HCT116 (cell line): Measurements from ENCODE around the gene F13A1. TPM values are rescaled to one million over a fixed set of nuclear protein-coding genes. Genes with fewer than 3 reads are reported as not detected.

Experiments used
- ATAC-seq: fragments of 200-7000 bp; cut with Tn5 transposase; 2 replicates; pipeline ENCODE4 v1.9.1; 2020; ENCODE audit warnings: mild to moderate bottlenecking, moderate library complexity
- BruUV-seq: library from RNA; stranded (reverse); fragments of 400-500 nt; replicated peaks from 2 replicates; lab custom pipeline; 2021; lab: Mats Ljungman, UMichigan
- CTCF ChIA-PET: fragments of 300-600 bp; sonication (Branson Sonifier 250); formaldehyde crosslinking; loops from one replicate; lab custom pipeline; 2021; ENCODE audit warnings: antibody characterized with exemption; lab: Charles Lee
- POLR2A ChIA-PET: fragments of 300-600, 350-600 bp; sonication (Branson Sonifier 250); formaldehyde crosslinking; loops from one replicate; lab custom pipeline; 2021; ENCODE audit warnings: antibody characterized with exemption; lab: Charles Lee
- RAD21 ChIA-PET, 2 experiments: fragments of 300-600 bp; sonication (Branson Sonifier 250); formaldehyde crosslinking; loops; one replicate each; lab custom pipeline; 2023; ENCODE audit warnings: low total read pairs in 2 of 2; ENCODE audit not compliant: uncharacterized antibody in 2 of 2, unreplicated experiment in 2 of 2, low non-redundant PET in 1 of 2; lab: Charles Lee
- DNase-seq: peaks from one replicate; pipeline ENCODE4 v3.0.0-alpha.2; 2010; ENCODE audit warnings: low read depth, low spot score
- H2AFZ ChIP-seq: fragments of 200-600 bp; shearing (Covaris generic), sonication (generic); 2 replicates; pipeline ENCODE4 v1.6.1; 2017; ENCODE audit warnings: low read depth, mixed run types, mixed read lengths, antibody characterized with exemption, low read length; ENCODE audit not compliant: poor library complexity, severe bottlenecking
- H3K27ac ChIP-seq: 2 replicates; pipeline ENCODE4 v1.5.1; 2012; ENCODE audit warnings: low read depth, low read length
- H3K27me3 ChIP-seq: fragments of 200-600 bp; sonication (generic); 2 replicates; pipeline ENCODE4 v1.6.1; 2016; ENCODE audit warnings: mixed run types, low read length, mixed read lengths; ENCODE audit not compliant: insufficient read depth
- H3K36me3 ChIP-seq, 2 experiments: fragments of 200-500 bp in 1 of 2; fragments of 200-600 bp in 1 of 2; sonication (Bioruptor generic) in 1 of 2; sonication (generic) in 1 of 2; 2 replicates each; pipeline versions ENCODE4 v1.5.1 to v1.6.1; 2014 to 2016; ENCODE audit warnings: low read length in 2 of 2, inconsistent platforms in 1 of 2, mixed read lengths in 1 of 2, mixed run types in 1 of 2; ENCODE audit not compliant: insufficient read depth in 2 of 2, control insufficient read depth in 1 of 2
- H3K4me1 ChIP-seq, 2 experiments: fragments of 200-600 bp in 1 of 2; sonication (generic) in 1 of 2; 2 replicates each; pipeline versions ENCODE4 v1.5.1 to v1.6.1; 2012 to 2017; ENCODE audit warnings: low read length in 2 of 2, inconsistent platforms in 1 of 2, mild to moderate bottlenecking in 1 of 2, mixed read lengths in 1 of 2, mixed run types in 1 of 2, moderate library complexity in 1 of 2; ENCODE audit not compliant: insufficient read depth in 2 of 2, control insufficient read depth in 1 of 2
- H3K4me2 ChIP-seq: fragments of 200-600 bp; sonication (generic); 2 replicates; pipeline ENCODE4 v1.6.1; 2017; ENCODE audit warnings: mixed run types, low read length, mixed read lengths
- H3K4me3 ChIP-seq, 2 experiments: fragments of 200-600 bp in 1 of 2; sonication (generic) in 1 of 2; replicated peaks in 1 of 2; 2 replicates each; pipeline ENCODE4 v1.5.1; 2011 to 2016; ENCODE audit warnings: low read length in 2 of 2, control low read depth in 1 of 2, low read depth in 1 of 2, mild to moderate bottlenecking in 1 of 2, mixed read lengths in 1 of 2, mixed run types in 1 of 2
- H3K79me2 ChIP-seq: fragments of 200-600 bp; sonication (generic); 2 replicates; pipeline ENCODE4 v1.6.1; 2017; ENCODE audit warnings: mild to moderate bottlenecking, mixed run types, low read length, moderate library complexity, mixed read lengths; ENCODE audit not compliant: insufficient read depth
- H3K9ac ChIP-seq: fragments of 200-600 bp; sonication (generic); 2 replicates; pipeline ENCODE4 v1.6.1; 2016; ENCODE audit warnings: low read length, mixed read lengths
- H3K9me2 ChIP-seq: fragments of 200-600 bp; sonication (generic), shearing (Covaris generic); 2 replicates; pipeline ENCODE4 v1.6.1; 2017; ENCODE audit warnings: mixed run types, mild to moderate bottlenecking, moderate library complexity; ENCODE audit not compliant: insufficient read depth
- H3K9me3 ChIP-seq, 2 experiments: fragments of 200-500 bp in 1 of 2; fragments of 200-600 bp in 1 of 2; sonication (Bioruptor generic) in 1 of 2; sonication (generic) in 1 of 2; 2 replicates each; pipeline ENCODE4 v1.6.1; 2014 to 2017; ENCODE audit warnings: low read length in 2 of 2, mixed read lengths in 2 of 2, inconsistent platforms in 1 of 2, low read depth in 1 of 2, mild to moderate bottlenecking in 1 of 2, mixed run types in 1 of 2, moderate library complexity in 1 of 2; ENCODE audit not compliant: control insufficient read depth in 1 of 2, insufficient read depth in 1 of 2
- H4K20me1 ChIP-seq: fragments of 200-600 bp; sonication (generic), shearing (Covaris generic); 2 replicates; pipeline ENCODE4 v1.6.1; 2017; ENCODE audit warnings: mixed run types, mild to moderate bottlenecking, moderate library complexity; ENCODE audit not compliant: insufficient read depth
- ELF1 ChIP-seq: IDR thresholded peaks from 2 replicates; pipeline ENCODE4 v1.6.1; 2012; ENCODE audit warnings: low read depth, borderline replicate concordance
- EZH2 ChIP-seq: fragments of 200-600 bp; sonication (generic); IDR thresholded peaks from 2 replicates; pipeline ENCODE4 v1.6.1; 2017; ENCODE audit warnings: antibody characterized with exemption, mixed run types
- FOSL1 ChIP-seq: IDR thresholded peaks from 2 replicates; pipeline ENCODE4 v1.6.1; 2012; ENCODE audit warnings: low read depth
- POLR2A ChIP-seq: IDR thresholded peaks from 2 replicates; pipeline ENCODE4 v1.7.0; 2011; ENCODE audit warnings: borderline replicate concordance; ENCODE audit not compliant: insufficient read depth, insufficient read length; ENCODE audit errors: extremely low read depth
- SP1 ChIP-seq: IDR thresholded peaks from 2 replicates; pipeline ENCODE4 v1.6.1; 2012; ENCODE audit warnings: low read depth
- TCF7L2 ChIP-seq: IDR thresholded peaks from 2 replicates; pipeline ENCODE4 v1.7.0; 2011; ENCODE audit warnings: borderline replicate concordance, inconsistent platforms; ENCODE audit not compliant: insufficient read depth, insufficient read length; ENCODE audit errors: extremely low read depth
- YY1 ChIP-seq: IDR thresholded peaks from 2 replicates; pipeline ENCODE4 v1.6.1; 2011; ENCODE audit warnings: low read length, low read depth, moderate library complexity, mild to moderate bottlenecking; ENCODE audit not compliant: insufficient replicate concordance; ENCODE audit errors: extremely low read depth
- ZNF274 ChIP-seq: fragments of 200-500 bp; sonication (Bioruptor generic); IDR thresholded peaks from 2 replicates; pipeline ENCODE4 v1.6.1; 2014; ENCODE audit warnings: mild to moderate bottlenecking, low read depth, low read length, inconsistent platforms
- intact Hi-C: fragments of 100-400 bp; cut with micrococcal nuclease; formaldehyde crosslinking; loops from 2 replicates; pipeline ENCODE4 v1.10.0; 2022
- total RNA-seq: library from RNA; stranded (reverse); gene quantifications from one replicate; pipeline ENCODE4 v1.2.1, GENCODE V29; 2021; ENCODE audit not compliant: unreplicated experiment
- TF ChIP-seq, protein P1 (sequence below): IDR thresholded peaks from 2 replicates; pipeline ENCODE4 v1.6.1; 2012; ENCODE audit warnings: low read depth
- TF ChIP-seq, protein P2 (sequence below): IDR thresholded peaks from 2 replicates; pipeline ENCODE4 v1.6.1; 2012

Gene F13A1
- total RNA-seq, 1 experiment from 2014 or later: 0.34 TPM

DNA sequence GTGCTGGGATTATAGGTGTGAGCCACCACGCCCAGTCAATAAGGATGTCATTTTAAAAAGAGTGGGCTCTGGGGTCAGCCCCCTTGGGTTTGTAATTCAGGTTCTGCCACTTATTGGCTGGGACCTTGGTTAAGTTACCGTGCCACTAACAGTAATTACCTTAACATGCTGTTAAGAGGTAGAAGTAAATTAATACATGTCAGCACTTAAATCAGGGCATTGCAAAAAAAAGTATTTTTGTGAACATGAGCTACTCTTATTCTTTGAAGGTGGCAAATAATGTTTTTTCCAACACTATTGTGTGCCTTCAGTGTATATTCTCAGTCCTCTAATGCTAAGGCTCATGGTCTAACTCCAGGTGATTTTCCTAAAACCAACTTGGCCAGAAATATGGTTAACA is 109.5 kb downstream of the F13A1 start:
- H3K4me2 ChIP-seq: no peak overlapping the region
- H2AFZ ChIP-seq: no peak overlapping the region
- H3K27me3 ChIP-seq: peaks cover 3% of the 10 kb centered on the region; the same call in 1 of the 2 replicates
- no peaks in the 10 kb centered on the region for H4K20me1 ChIP-seq
- ChIA-PET POLR2A (no interaction called here), RAD21 (no interaction called here), CTCF (no interaction called here)
- no peaks in the 10 kb centered on the region for H3K9me3 ChIP-seq
- no peak for ATAC-seq
- H3K27ac ChIP-seq: no peak overlapping the region
- DNase-seq: no peak
- H3K9ac ChIP-seq: no peak overlapping the region
- no TSS peak for BruUV-seq
- H3K4me1 ChIP-seq: no peaks in the 10 kb centered on the region
- no peaks in the 10 kb centered on the region for H3K9me2 ChIP-seq
- H3K79me2 ChIP-seq: no peaks in the 10 kb centered on the region
- no peak for TF ChIP-seq POLR2A
- TF ChIP-seq, protein P1, sequence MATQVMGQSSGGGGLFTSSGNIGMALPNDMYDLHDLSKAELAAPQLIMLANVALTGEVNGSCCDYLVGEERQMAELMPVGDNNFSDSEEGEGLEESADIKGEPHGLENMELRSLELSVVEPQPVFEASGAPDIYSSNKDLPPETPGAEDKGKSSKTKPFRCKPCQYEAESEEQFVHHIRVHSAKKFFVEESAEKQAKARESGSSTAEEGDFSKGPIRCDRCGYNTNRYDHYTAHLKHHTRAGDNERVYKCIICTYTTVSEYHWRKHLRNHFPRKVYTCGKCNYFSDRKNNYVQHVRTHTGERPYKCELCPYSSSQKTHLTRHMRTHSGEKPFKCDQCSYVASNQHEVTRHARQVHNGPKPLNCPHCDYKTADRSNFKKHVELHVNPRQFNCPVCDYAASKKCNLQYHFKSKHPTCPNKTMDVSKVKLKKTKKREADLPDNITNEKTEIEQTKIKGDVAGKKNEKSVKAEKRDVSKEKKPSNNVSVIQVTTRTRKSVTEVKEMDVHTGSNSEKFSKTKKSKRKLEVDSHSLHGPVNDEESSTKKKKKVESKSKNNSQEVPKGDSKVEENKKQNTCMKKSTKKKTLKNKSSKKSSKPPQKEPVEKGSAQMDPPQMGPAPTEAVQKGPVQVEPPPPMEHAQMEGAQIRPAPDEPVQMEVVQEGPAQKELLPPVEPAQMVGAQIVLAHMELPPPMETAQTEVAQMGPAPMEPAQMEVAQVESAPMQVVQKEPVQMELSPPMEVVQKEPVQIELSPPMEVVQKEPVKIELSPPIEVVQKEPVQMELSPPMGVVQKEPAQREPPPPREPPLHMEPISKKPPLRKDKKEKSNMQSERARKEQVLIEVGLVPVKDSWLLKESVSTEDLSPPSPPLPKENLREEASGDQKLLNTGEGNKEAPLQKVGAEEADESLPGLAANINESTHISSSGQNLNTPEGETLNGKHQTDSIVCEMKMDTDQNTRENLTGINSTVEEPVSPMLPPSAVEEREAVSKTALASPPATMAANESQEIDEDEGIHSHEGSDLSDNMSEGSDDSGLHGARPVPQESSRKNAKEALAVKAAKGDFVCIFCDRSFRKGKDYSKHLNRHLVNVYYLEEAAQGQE: no peak
- no peak for TF ChIP-seq FOSL1
- TF ChIP-seq ELF1: no peak
- TF ChIP-seq ZNF274: no peak
- TF ChIP-seq YY1: no peak
- no peak for TF ChIP-seq TCF7L2
- no peak for TF ChIP-seq EZH2
- TF ChIP-seq, protein P2, sequence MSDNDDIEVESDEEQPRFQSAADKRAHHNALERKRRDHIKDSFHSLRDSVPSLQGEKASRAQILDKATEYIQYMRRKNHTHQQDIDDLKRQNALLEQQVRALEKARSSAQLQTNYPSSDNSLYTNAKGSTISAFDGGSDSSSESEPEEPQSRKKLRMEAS: no peak
- TF ChIP-seq SP1: no peak
- intact Hi-C loops: no loop called here
- no peak overlapping the region for H3K4me3 ChIP-seq
- H3K36me3 ChIP-seq: no peaks in the 10 kb centered on the region
